Immature natural killer cell (primary cell): ENCODE results near the gene DYNC2I2. TPM values are rescaled to one million over a fixed set of nuclear protein-coding genes. Genes with fewer than 3 reads are reported as not detected.
"Not testable (repeated sequence)": the region's sequence is repeated elsewhere in the genome, so short reads cannot be mapped to it uniquely, and the experiment has no call there.

ENCODE experiments used
- DNase-seq, 3 donors: peaks; one replicate each; pipeline ENCODE4 v3.0.0; 2022; ENCODE audit warnings: mixed read lengths in 1 of 3
- H3K27ac Mint-ChIP-seq, 6 donors: one replicate each; pipeline ENCODE4 v1.8.0; 2020; ENCODE audit warnings: mixed read lengths in 6 of 6, mild to moderate bottlenecking in 5 of 6, inconsistent platforms in 4 of 6, moderate library complexity in 3 of 6
- H3K27me3 Mint-ChIP-seq, 3 donors: one replicate each; pipeline ENCODE4 v1.8.0; 2020 to 2021; ENCODE audit warnings: low read depth in 3 of 3, mild to moderate bottlenecking in 3 of 3, mixed read lengths in 3 of 3, moderate library complexity in 3 of 3, inconsistent platforms in 1 of 3
- H3K36me3 Mint-ChIP-seq, 3 donors: one replicate each; pipeline ENCODE4 v1.8.0; 2020; ENCODE audit warnings: mixed read lengths in 3 of 3, inconsistent platforms in 2 of 3, mild to moderate bottlenecking in 2 of 3
- H3K4me1 Mint-ChIP-seq, 2 donors: one replicate each; pipeline ENCODE4 v1.8.0; 2020; ENCODE audit warnings: inconsistent platforms in 2 of 2, mild to moderate bottlenecking in 2 of 2, mixed read lengths in 2 of 2, moderate library complexity in 1 of 2
- H3K4me3 Mint-ChIP-seq, 5 donors: one replicate each; pipeline ENCODE4 v1.8.0; 2020; ENCODE audit warnings: mild to moderate bottlenecking in 5 of 5, mixed read lengths in 5 of 5, inconsistent platforms in 3 of 5, moderate library complexity in 3 of 5
- H3K9me3 Mint-ChIP-seq, 6 donors: one replicate each; pipeline ENCODE4 v1.8.0; 2020; ENCODE audit warnings: mild to moderate bottlenecking in 6 of 6, mixed read lengths in 6 of 6, inconsistent platforms in 4 of 6, moderate library complexity in 3 of 6
- polyA plus RNA-seq, 3 donors: library from polyadenylated mRNA; unstranded; fragments of 300-500 nt; fragmentation: Illumina TruSeq; gene quantifications; one replicate each; pipeline ENCODE4 v1.2.3, GENCODE V29; 2021

Gene DYNC2I2
- polyA plus RNA-seq, 3 donors from 2014 or later, result 1.6 to 10.8 (median 4.7) TPM

- H3K27me3 Mint-ChIP-seq, result no peaks in the 10 kb centered on the region
- no peak overlapping the region for H3K4me3 Mint-ChIP-seq
- no peak overlapping the region for H3K27ac Mint-ChIP-seq
- no peaks in the 10 kb centered on the region for H3K9me3 Mint-ChIP-seq
- DNase-seq, result no peak
- H3K36me3 Mint-ChIP-seq, result no peaks in the 10 kb centered on the region
- no peaks in the 10 kb centered on the region for H3K4me1 Mint-ChIP-seq
Measured at GRCh38 chr9:128675382-128675781, 18.7 kb upstream of the DYNC2I2 start.

GRCh38 chr9:128669786-128670185 is 13.1 kb upstream of the DYNC2I2 start:
- DNase-seq, result no peak
- H3K36me3 Mint-ChIP-seq, result no peaks in the 10 kb centered on the region
- H3K4me3 Mint-ChIP-seq, result no peak overlapping the region
- H3K4me1 Mint-ChIP-seq, result no peaks in the 10 kb centered on the region
- H3K27ac Mint-ChIP-seq, result no peak overlapping the region
- no peaks in the 10 kb centered on the region for H3K9me3 Mint-ChIP-seq
- no peaks in the 10 kb centered on the region for H3K27me3 Mint-ChIP-seq

GRCh38 chr9:128666481-128666941 is 9.9 kb upstream of the DYNC2I2 start:
- H3K4me1 Mint-ChIP-seq, H3K27ac Mint-ChIP-seq, DNase-seq, H3K9me3 Mint-ChIP-seq, H3K27me3 Mint-ChIP-seq, H3K36me3 Mint-ChIP-seq, H3K4me3 Mint-ChIP-seq: not testable (repeated sequence)

GRCh38 chr9:128657796-128658195 is 1.1 kb upstream of the DYNC2I2 start:
- no peak for DNase-seq
- H3K9me3 Mint-ChIP-seq, result no peaks in the 10 kb centered on the region
- peak overlapping the region in 3 of 6 donors; percentile 95 to 100 (median 100) for H3K27ac Mint-ChIP-seq
- H3K4me3 Mint-ChIP-seq, result peak overlapping the region in 2 of 5 donors; percentile 15 to 21
- no peaks in the 10 kb centered on the region for H3K36me3 Mint-ChIP-seq
- peaks cover 0 to 7% (median 5%) of the 10 kb centered on the region in 3 donors for H3K27me3 Mint-ChIP-seq
- peaks cover 9% of the 10 kb centered on the region in 2 donors for H3K4me1 Mint-ChIP-seq

GRCh38 chr9:128657344-128657704 is 677 bp upstream of the DYNC2I2 start:
- Mint-ChIP-seq H3K4me1 (peaks cover 9% of the 10 kb centered on the region in 2 donors), H3K9me3 (no peaks in the 10 kb centered on the region), H3K4me3 (peak overlapping the region; percentile 88 to 97 (median 93)), H3K27me3 (peaks cover 0 to 7% (median 5%) of the 10 kb centered on the region in 3 donors), H3K36me3 (no peaks in the 10 kb centered on the region), H3K27ac (peak overlapping the region; percentile 95 to 100 (median 100))
- DNase-seq, result no peak

- Mint-ChIP-seq H3K9me3 (no peaks in the 10 kb centered on the region), H3K36me3 (no peaks in the 10 kb centered on the region), H3K4me1 (peaks cover 9% of the 10 kb centered on the region in 2 donors), H3K27me3 (peaks cover 0 to 7% (median 5%) of the 10 kb centered on the region in 3 donors), H3K4me3 (peak overlapping the region; percentile 6 to 74 (median 33)), H3K27ac (peak overlapping the region in 4 of 6 donors; percentile 3 to 64 (median 16))
- no peak for DNase-seq
Measured at GRCh38 chr9:128654481-128654880, 2.2 kb downstream of the DYNC2I2 start.

- no peak overlapping the region for H3K4me3 Mint-ChIP-seq
- peak overlapping the region in 1 of 6 donors; percentile 64 for H3K27ac Mint-ChIP-seq
- H3K9me3 Mint-ChIP-seq, result no peaks in the 10 kb centered on the region
- H3K36me3 Mint-ChIP-seq, result no peaks in the 10 kb centered on the region
- peaks cover 9% of the 10 kb centered on the region in 2 donors for H3K4me1 Mint-ChIP-seq
- no peak for DNase-seq
- H3K27me3 Mint-ChIP-seq, result peaks cover 0 to 7% (median 5%) of the 10 kb centered on the region in 3 donors
Measured at GRCh38 chr9:128653908-128654307, 2.7 kb downstream of the DYNC2I2 start.

GRCh38 chr9:128651798-128652197 is 4.8 kb downstream of the DYNC2I2 start:
- Mint-ChIP-seq H3K36me3 (no peaks in the 10 kb centered on the region), H3K4me1 (peaks cover 3% of the 10 kb centered on the region in 2 donors), H3K4me3 (no peak overlapping the region), H3K27me3 (peaks cover 0 to 5% (median 4%) of the 10 kb centered on the region in 3 donors), H3K27ac (peak overlapping the region in 1 of 6 donors; percentile 60), H3K9me3 (no peaks in the 10 kb centered on the region)
- no peak for DNase-seq

- H3K9me3 Mint-ChIP-seq, H3K27me3 Mint-ChIP-seq, H3K36me3 Mint-ChIP-seq, H3K27ac Mint-ChIP-seq, H3K4me3 Mint-ChIP-seq, H3K4me1 Mint-ChIP-seq: not testable (repeated sequence)
- DNase-seq, result peak; percentile 61 to 70 (median 63)
Measured at GRCh38 chr9:128648206-128648605, 8.4 kb downstream of the DYNC2I2 start.

- no peaks in the 10 kb centered on the region for H3K36me3 Mint-ChIP-seq
- DNase-seq, result no peak
- H3K4me3 Mint-ChIP-seq, result no peak overlapping the region
- H3K27ac Mint-ChIP-seq, result peak overlapping the region in 1 of 6 donors; percentile 58
- no peaks in the 10 kb centered on the region for H3K27me3 Mint-ChIP-seq
- H3K4me1 Mint-ChIP-seq, result peaks cover 0 to 2% of the 10 kb centered on the region in 2 donors
- no peaks in the 10 kb centered on the region for H3K9me3 Mint-ChIP-seq
Measured at GRCh38 chr9:128643519-128644300, 12.9 kb downstream of the DYNC2I2 start.

- H3K36me3 Mint-ChIP-seq, result no peaks in the 10 kb centered on the region
- H3K27ac Mint-ChIP-seq, result peak overlapping the region in 1 of 6 donors; percentile 17
- H3K4me3 Mint-ChIP-seq, result no peak overlapping the region
- no peaks in the 10 kb centered on the region for H3K27me3 Mint-ChIP-seq
- DNase-seq, result no peak
- peaks cover 0 to 2% of the 10 kb centered on the region in 2 donors for H3K4me1 Mint-ChIP-seq
- H3K9me3 Mint-ChIP-seq, result no peaks in the 10 kb centered on the region
Measured at GRCh38 chr9:128642675-128643245, 13.9 kb downstream of the DYNC2I2 start.

GRCh38 chr9:128640603-128641002 is 16.0 kb downstream of the DYNC2I2 start:
- Mint-ChIP-seq H3K36me3 (no peaks in the 10 kb centered on the region), H3K4me3 (no peak overlapping the region), H3K27ac (peak overlapping the region in 2 of 6 donors; percentile 5 to 45)

GRCh38 chr9:128638580-128638979 is 18.1 kb downstream of the DYNC2I2 start:
- peaks cover 0 to 3% (median 0%) of the 10 kb centered on the region in 3 donors for H3K36me3 Mint-ChIP-seq
- no peak overlapping the region for H3K27ac Mint-ChIP-seq
- no peak for DNase-seq
- H3K9me3 Mint-ChIP-seq, result no peaks in the 10 kb centered on the region
- no peak overlapping the region for H3K4me3 Mint-ChIP-seq
- H3K27me3 Mint-ChIP-seq, result no peaks in the 10 kb centered on the region
- H3K4me1 Mint-ChIP-seq, result peaks cover 0 to 2% of the 10 kb centered on the region in 2 donors

More at GRCh38 chr9:128640603-128641002, 16.0 kb downstream of the DYNC2I2 start:
- H3K27me3 Mint-ChIP-seq, result no peaks in the 10 kb centered on the region
- H3K9me3 Mint-ChIP-seq, result no peaks in the 10 kb centered on the region
- H3K4me1 Mint-ChIP-seq, result peaks cover 0 to 2% of the 10 kb centered on the region in 2 donors
- no peak for DNase-seq

- Mint-ChIP-seq H3K27ac (no peak overlapping the region), H3K4me3 (no peak overlapping the region), H3K27me3 (peaks cover 0 to under 1% (median 0%) of the 10 kb centered on the region in 3 donors), H3K36me3 (peaks cover 0 to 10% (median 4%) of the 10 kb centered on the region in 3 donors), H3K4me1 (peaks cover 0 to under 1% of the 10 kb centered on the region in 2 donors), H3K9me3 (no peaks in the 10 kb centered on the region)
- DNase-seq, result no peak
Measured at GRCh38 chr9:128637656-128638055, 19.0 kb downstream of the DYNC2I2 start.
